ENCODE results near the gene OCA2. TPM values are rescaled to one million over a fixed set of nuclear protein-coding genes. Genes with fewer than 3 reads are reported as not detected.

The OCA2 gene
- total and polyA plus RNA-seq, 2 of the 8 experiments (the other 6 are each of a cell fraction or from before 2014, with no cell fraction given), result 0.20 TPM

DNA sequence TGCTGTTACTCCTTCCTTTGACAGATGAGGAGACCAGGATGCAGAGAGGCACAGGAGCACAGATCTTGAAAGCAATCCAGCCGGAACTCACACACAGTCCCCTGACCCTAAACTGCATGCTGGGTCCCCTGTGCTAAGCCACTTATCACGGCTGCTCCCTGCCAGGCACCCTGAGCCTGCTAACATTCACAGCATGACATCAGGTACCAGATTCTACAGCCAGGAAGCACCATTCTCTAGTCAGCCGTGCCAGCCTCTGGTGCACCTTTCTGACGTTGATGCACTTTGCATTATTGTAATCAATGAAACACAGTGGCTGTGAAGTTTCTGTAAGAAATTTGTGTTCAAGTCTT lies 247.3 kb downstream of the OCA2 start:
- H2BK120ac ChIP-seq (replicated peaks; ENCODE audit: low read depth, low read length), result no peak overlapping the region
- TF ChIP-seq CBX8 (IDR thresholded peaks at IDR 0.05; ENCODE audit: borderline replicate concordance, low read depth, low read length) (no peak), JUND (IDR thresholded peaks at IDR 0.05; ENCODE audit: low read length) (no peak), SP1 (IDR thresholded peaks at IDR 0.05; ENCODE audit: low read depth, low read length) (no peak), SAP30 (IDR thresholded peaks at IDR 0.05; ENCODE audit: insufficient read depth, insufficient replicate concordance, low read length) (no peak), TCF12 (IDR thresholded peaks at IDR 0.05; ENCODE audit: low read depth, low read length) (no peak), HDAC6 (IDR thresholded peaks at IDR 0.05; ENCODE audit: low read depth, low read length) (no peak), CTCF (IDR thresholded peaks at IDR 0.05; ENCODE audit: control extremely low read depth in 1 of 3, insufficient read depth in 1 of 3, low read depth in 1 of 3, low read length in 3 of 3) (no peak), CEBPB (IDR thresholded peaks at IDR 0.05; ENCODE audit: low read depth, low read length) (no peak), ASH2L (IDR thresholded peaks at IDR 0.05; ENCODE audit: low read length) (no peak), TEAD4 (IDR thresholded peaks at IDR 0.05; ENCODE audit: low read depth, low read length) (no peak), ZNF274 (IDR thresholded peaks at IDR 0.05; ENCODE audit: borderline replicate concordance, extremely low read depth, low read length) (no peak), POLR2AphosphoS5 (IDR thresholded peaks at IDR 0.05; ENCODE audit: low read depth, low read length) (no peak), CTBP2 (IDR thresholded peaks at IDR 0.05; ENCODE audit: borderline replicate concordance, insufficient read depth, insufficient read length, low read length) (no peak), CHD2 (IDR thresholded peaks at IDR 0.05; ENCODE audit: low read length) (no peak)
- FAIRE-seq, result no peak
- H3K4me1 ChIP-seq (replicated peaks in 1 of 4; ENCODE audit: control insufficient read depth in 3 of 4, insufficient read depth in 4 of 4, low read length in 3 of 4), result no peaks in the 10 kb centered on the region
- H3K36me3 ChIP-seq (ENCODE audit: control insufficient read depth in 2 of 4, insufficient read depth in 4 of 4, low read length in 3 of 4), result no peaks in the 10 kb centered on the region
- CTCF ChIA-PET (ENCODE audit: partially characterized antibody), result interaction anchor here (0.8 kb wide), 1 partner anchor 172 kb away, joined by 3 read pairs; no protein-coding TSS in a partner anchor
- DNase-seq (ENCODE audit: low read depth in 1 of 2, low spot score in 2 of 2), result no peak
- no peaks in the 10 kb centered on the region for H3K27me3 ChIP-seq (replicated peaks in 1 of 4; ENCODE audit: control insufficient read depth in 3 of 4, extremely low read depth in 1 of 4, insufficient read depth in 3 of 4, low read length in 3 of 4)
- H3K79me1 ChIP-seq (ENCODE audit: low read depth, low read length), result no peaks in the 10 kb centered on the region
- H3K4me3 ChIP-seq (ENCODE audit: extremely low read depth in 1 of 4, insufficient read depth in 2 of 4, low read depth in 3 of 4, low read length in 4 of 4), result no peak overlapping the region
- no peak overlapping the region for H3K4me2 ChIP-seq (ENCODE audit: insufficient read depth in 1 of 2, low read depth in 2 of 2, low read length in 2 of 2)
- H2BK12ac ChIP-seq (ENCODE audit: low read depth, low read length), result no peak overlapping the region
- no peak overlapping the region for H2AK5ac ChIP-seq (ENCODE audit: low read depth, low read length)
- no peak overlapping the region for H4K91ac ChIP-seq (replicated peaks; ENCODE audit: insufficient read length, low read length)
- WGBS, 2 experiments (ENCODE audit: extremely low coverage in 1 of 2, insufficient coverage in 1 of 2, insufficient read length in 1 of 2, insufficient replicate concordance in 2 of 2, low coverage in 1 of 2, low lambda C conversion rate in 2 of 2, missing lambda C conversion rate in 1 of 2), result 74% methylated on average over 4 of the region's 4 CpGs; no CpG with 5 or more reads in 1 of the 2 experiments
- no peak overlapping the region for H3K18ac ChIP-seq (ENCODE audit: extremely low read depth, low read length)
- no peak overlapping the region for H4K5ac ChIP-seq (ENCODE audit: insufficient read length, low read depth, low read length)
- H2BK15ac ChIP-seq (ENCODE audit: low read length), result no peak overlapping the region
- H3K56ac ChIP-seq (replicated peaks; ENCODE audit: insufficient read length, low read depth, low read length), result no peak overlapping the region
- H3K9me3 ChIP-seq (ENCODE audit: insufficient read depth in 2 of 2, low read depth in 1 of 2, low read length in 1 of 2), result peaks cover 4 to 6% of the 10 kb centered on the region in 2 experiments; a peak in 2 of 4 replicates
- no peak overlapping the region for H3K9ac ChIP-seq (replicated peaks in 1 of 4; ENCODE audit: extremely low read depth in 1 of 4, low read depth in 3 of 4, low read length in 3 of 4)
- H3K14ac ChIP-seq (ENCODE audit: insufficient read length), result no peak overlapping the region
- H3K23me2 ChIP-seq (ENCODE audit: low read depth, low read length), result no peaks in the 10 kb centered on the region
- no peaks in the 10 kb centered on the region for H3K79me2 ChIP-seq (ENCODE audit: control insufficient read depth in 1 of 2, insufficient read depth in 2 of 2, low read length in 2 of 2)
- H3K23ac ChIP-seq (ENCODE audit: insufficient read length), result no peak overlapping the region
- H3K4ac ChIP-seq (replicated peaks; ENCODE audit: insufficient read length, low read depth, low read length), result no peak overlapping the region
- POLR2A ChIA-PET (ENCODE audit: partially characterized antibody), result no interaction called here
- H3K27ac ChIP-seq (ENCODE audit: low read depth, low read length), result no peak overlapping the region
- H2AFZ ChIP-seq (ENCODE audit: low read length), result no peak overlapping the region
- no peak overlapping the region for H2BK5ac ChIP-seq (ENCODE audit: low read depth, low read length)
- no peaks in the 10 kb centered on the region for H4K20me1 ChIP-seq (replicated peaks in 1 of 2; ENCODE audit: control insufficient read depth in 1 of 2, insufficient read depth in 2 of 2, low read length in 2 of 2)
- H4K8ac ChIP-seq (ENCODE audit: extremely low read depth, insufficient read depth, low read length), result no peak overlapping the region
- no peak overlapping the region for H2BK20ac ChIP-seq (ENCODE audit: low read length)

Data from H1 (cell line).